Measurements from ENCODE around the gene SLC35A2.
A peak's percentile ranks its signal among the peaks of the same experiment; 100 is the strongest.

The SLC35A2 gene

DNA sequence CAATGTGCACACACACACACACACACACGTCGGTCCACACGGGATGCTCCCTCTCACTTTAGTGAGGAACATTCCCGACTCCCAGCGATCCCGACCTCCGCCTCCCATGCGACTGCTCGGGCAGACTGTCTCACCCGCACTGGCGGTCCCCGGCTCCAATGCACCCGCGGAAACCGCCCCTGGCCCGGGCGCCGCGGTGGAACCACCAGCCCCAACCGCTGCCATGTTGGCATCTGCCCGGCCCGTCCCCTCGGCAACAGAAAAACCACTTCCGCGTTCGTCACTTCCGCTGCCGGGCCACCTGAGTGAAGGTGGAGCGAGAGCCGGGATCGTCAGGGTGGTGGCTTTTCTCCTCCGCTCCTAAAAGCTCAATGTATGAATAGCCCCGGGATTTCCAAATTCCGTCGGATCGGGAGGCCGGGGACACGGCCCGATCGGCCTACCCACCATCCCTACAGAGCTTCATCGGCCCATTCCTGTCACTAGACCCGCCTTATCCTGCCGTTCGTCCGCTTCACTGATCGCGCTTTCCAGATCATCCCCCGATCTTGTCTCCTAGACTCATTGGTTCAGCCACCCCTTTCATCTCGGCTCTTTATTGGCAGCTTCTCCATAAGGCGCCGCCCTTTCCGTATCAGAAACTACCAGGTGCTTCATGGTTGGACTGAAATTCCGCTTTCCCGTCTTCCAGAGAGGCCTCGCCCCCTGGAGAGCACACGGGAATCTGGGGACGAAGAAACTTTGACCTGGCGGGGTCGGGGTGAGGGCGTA lies at the start of gene SLC35A2:
TSS of gene SLC35A2 (minus strand) at position 235 of the 771 bp plus-strand sequence. CDS start at position 225, 10 bp downstream.
- H3K9me3 ChIP-seq (ENCODE audit: control insufficient read depth, low read depth, low read length), result peaks cover 9% of the 10 kb centered on the region
- H3K36me3 ChIP-seq (ENCODE audit: control insufficient read depth, low read depth, low read length), result peaks cover 34% of the 10 kb centered on the region
- H3K4me3 ChIP-seq (ENCODE audit: low read length), result peak within 1 kb of the TSS; percentile 81
- peak within 1 kb of the TSS; percentile 38 for H3K27ac ChIP-seq (ENCODE audit: low read length)
- no peaks in the 10 kb centered on the region for H3K4me1 ChIP-seq (ENCODE audit: control insufficient read depth, low read depth, low read length)
- no peaks in the 10 kb centered on the region for H3K27me3 ChIP-seq (ENCODE audit: control insufficient read depth, insufficient read depth, low read length)
- peak within 1 kb of the TSS; percentile 81 for H3K9ac ChIP-seq (ENCODE audit: low read length)

DNA sequence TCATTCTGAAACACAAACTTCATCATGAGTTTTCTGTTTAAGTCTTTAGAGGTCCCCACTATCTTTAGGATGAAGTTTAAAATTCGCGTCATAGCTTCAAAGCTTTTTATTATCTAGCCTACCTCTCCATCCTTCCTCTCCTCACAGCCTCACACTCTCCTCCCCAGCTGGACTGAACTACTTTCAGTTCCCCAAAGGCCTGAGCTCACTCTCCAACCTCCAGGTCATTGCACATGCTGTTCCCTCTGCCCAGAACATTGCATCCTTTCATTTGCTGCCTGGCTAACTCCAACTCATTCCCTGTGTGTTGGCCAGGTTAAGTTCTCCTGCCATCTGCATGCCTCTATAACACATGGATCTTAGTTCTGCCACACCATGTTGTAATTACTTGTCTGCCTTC lies 48.8 kb upstream of the SLC35A2 start:
- Histone ChIP-seq H3K4me1 (ENCODE audit: control insufficient read depth, low read depth, low read length) (no peaks in the 10 kb centered on the region), H3K4me3 (ENCODE audit: low read length) (no peak overlapping the region), H3K9me3 (ENCODE audit: control insufficient read depth, low read depth, low read length) (peaks cover 11% of the 10 kb centered on the region), H3K27ac (ENCODE audit: low read length) (no peak overlapping the region), H3K36me3 (ENCODE audit: control insufficient read depth, low read depth, low read length) (peaks cover 2% of the 10 kb centered on the region), H3K27me3 (ENCODE audit: control insufficient read depth, insufficient read depth, low read length) (no peaks in the 10 kb centered on the region), H3K9ac (ENCODE audit: low read length) (no peak overlapping the region)

DNA sequence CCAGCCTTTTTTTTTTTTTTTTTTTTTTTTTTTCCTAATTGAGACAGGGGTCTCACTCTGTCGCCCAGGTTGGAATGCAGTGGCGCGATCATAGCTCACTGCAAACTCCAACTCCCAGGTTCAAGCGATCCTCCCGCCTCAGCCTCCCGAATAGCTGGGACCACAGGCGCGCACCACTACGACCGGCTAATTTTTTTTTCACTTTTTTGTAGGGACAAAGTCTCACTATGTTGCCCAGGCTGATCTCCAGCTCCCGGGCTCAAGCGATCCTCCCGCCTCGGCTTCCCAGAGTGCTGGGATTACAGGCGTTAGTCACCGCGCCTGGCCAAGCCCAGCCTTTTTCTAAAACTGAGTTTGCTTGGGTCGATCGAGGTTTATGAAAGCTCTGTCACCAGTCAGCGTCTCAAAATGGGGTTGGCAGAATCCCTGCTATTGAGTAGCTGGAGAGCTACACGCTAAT lies 47.2 kb upstream of the SLC35A2 start:
- H3K36me3 ChIP-seq (ENCODE audit: control insufficient read depth, low read depth, low read length), result peaks cover 11% of the 10 kb centered on the region
- H3K9ac ChIP-seq (ENCODE audit: low read length), result peak overlapping the region; percentile 69
- peaks cover 13% of the 10 kb centered on the region for H3K9me3 ChIP-seq (ENCODE audit: control insufficient read depth, low read depth, low read length)
- no peaks in the 10 kb centered on the region for H3K27me3 ChIP-seq (ENCODE audit: control insufficient read depth, insufficient read depth, low read length)
- peak overlapping the region; percentile 91 for H3K4me3 ChIP-seq (ENCODE audit: low read length)
- H3K4me1 ChIP-seq (ENCODE audit: control insufficient read depth, low read depth, low read length), result no peaks in the 10 kb centered on the region
- H3K27ac ChIP-seq (ENCODE audit: low read length), result no peak overlapping the region

DNA sequence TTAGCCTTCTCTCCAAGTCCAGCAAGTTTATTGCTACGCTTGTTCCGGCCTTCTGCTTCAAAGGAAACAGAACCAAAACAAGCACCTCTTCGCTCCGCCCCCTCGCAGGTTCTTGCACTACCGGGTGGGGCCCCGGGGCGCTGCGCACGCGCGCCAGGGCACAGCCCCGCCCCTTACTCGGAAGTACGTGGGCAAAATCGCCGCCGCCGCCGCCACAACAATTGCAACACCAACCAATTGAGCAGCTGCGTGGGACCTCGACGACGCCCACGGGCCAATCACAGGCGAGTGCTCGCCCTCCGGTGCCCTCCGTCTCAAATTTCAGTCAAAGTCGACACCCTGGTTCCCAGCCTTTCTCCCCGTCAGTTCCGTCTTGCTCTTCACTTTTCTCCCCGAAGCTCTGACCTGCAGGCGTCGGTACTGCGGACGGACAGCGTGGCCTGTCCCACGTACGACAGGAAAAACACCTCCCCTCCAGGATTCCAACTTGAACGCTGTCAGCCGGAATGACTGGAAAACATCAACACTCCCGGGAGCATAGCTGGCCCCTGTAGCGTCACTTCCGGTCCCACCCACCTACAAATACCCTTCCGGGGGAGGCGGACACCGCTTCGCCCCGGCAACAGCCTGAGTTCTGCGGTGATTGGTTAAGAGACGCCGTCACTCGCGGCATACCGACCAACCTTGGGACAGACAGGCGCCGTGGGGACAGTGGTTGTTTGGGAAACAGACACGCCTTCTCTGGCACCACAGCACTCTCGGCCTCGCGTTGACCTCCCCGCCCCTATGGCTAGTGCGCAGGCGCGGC lies 46.6 kb upstream of the SLC35A2 start:
- peak overlapping the region; percentile 91 for H3K4me3 ChIP-seq (ENCODE audit: low read length)
- H3K9me3 ChIP-seq (ENCODE audit: control insufficient read depth, low read depth, low read length), result peaks cover 13% of the 10 kb centered on the region
- peak overlapping the region; percentile 78 for H3K27ac ChIP-seq (ENCODE audit: low read length)
- H3K4me1 ChIP-seq (ENCODE audit: control insufficient read depth, low read depth, low read length), result no peaks in the 10 kb centered on the region
- H3K9ac ChIP-seq (ENCODE audit: low read length), result peak overlapping the region; percentile 61
- H3K27me3 ChIP-seq (ENCODE audit: control insufficient read depth, insufficient read depth, low read length), result no peaks in the 10 kb centered on the region
- H3K36me3 ChIP-seq (ENCODE audit: control insufficient read depth, low read depth, low read length), result peaks cover 11% of the 10 kb centered on the region

DNA sequence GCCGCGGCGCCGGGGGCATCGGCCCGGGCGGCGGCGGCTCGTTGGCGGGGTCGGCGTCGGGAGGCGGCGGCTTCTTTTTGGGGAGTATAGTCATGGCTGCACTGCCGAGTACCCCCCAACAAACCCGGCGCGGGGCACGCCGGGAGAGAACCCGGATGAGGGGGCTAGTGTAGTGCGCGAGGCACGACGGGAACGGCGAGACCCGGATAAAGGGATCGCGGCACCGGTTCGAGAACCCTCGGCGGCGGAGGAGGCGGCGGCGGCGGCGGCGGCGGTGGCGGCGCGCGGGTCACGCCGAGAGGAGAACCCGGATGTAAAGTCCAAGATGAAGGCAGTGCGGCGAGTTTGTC lies 46.0 kb upstream of the SLC35A2 start, which contains the start of gene OTUD5:
TSS of gene OTUD5 (minus strand) at position 131 of the 350 bp plus-strand sequence. CDS start at position 94, 37 bp downstream.
- Histone ChIP-seq H3K9ac (ENCODE audit: low read length) (peak within 1 kb of the TSS; percentile 61), H3K36me3 (ENCODE audit: control insufficient read depth, low read depth, low read length) (peaks cover 11% of the 10 kb centered on the region), H3K27ac (ENCODE audit: low read length) (peak within 1 kb of the TSS; percentile 78), H3K9me3 (ENCODE audit: control insufficient read depth, low read depth, low read length) (peaks cover 13% of the 10 kb centered on the region), H3K27me3 (ENCODE audit: control insufficient read depth, insufficient read depth, low read length) (no peaks in the 10 kb centered on the region), H3K4me1 (ENCODE audit: control insufficient read depth, low read depth, low read length) (no peaks in the 10 kb centered on the region), H3K4me3 (ENCODE audit: low read length) (peak within 1 kb of the TSS; percentile 91)

DNA sequence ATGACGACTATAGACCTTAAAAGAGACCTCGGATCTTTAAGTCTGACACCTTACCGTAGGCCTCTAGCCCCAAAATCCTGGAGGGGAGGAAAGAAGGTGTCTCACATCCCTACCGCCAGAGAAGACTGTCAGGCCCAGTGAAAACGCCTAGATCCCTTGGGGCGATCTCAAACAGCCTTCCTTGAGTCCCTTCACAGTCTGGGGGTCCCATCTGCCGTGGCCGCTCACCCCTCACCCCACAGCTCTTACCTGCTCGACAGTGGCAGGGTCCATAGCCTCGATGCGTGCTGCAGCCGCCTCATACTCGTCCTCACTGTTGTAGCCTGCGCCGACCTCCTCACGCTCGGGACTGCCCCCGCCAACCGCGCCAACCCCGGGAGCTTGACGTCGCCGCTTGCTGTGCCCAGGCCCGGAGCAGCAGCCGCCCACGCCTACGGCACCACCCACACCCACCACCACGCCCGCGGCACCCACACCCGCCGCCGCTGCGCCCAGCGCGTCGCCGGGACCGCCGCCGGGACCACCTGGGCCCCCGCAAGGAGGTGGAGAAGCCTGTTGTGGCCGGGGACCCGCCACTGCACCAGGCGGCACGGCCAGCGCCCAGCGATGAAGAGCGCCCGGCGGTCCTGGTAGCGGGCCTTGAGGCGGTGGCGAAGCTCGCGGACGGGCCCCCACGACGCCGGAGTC lies 45.4 kb upstream of the SLC35A2 start:
- no peak overlapping the region for H3K27ac ChIP-seq (ENCODE audit: low read length)
- H3K4me3 ChIP-seq (ENCODE audit: low read length), result peak overlapping the region; percentile 60
- H3K4me1 ChIP-seq (ENCODE audit: control insufficient read depth, low read depth, low read length), result no peaks in the 10 kb centered on the region
- peak overlapping the region; percentile 60 for H3K9ac ChIP-seq (ENCODE audit: low read length)
- peaks cover 11% of the 10 kb centered on the region for H3K36me3 ChIP-seq (ENCODE audit: control insufficient read depth, low read depth, low read length)
- H3K27me3 ChIP-seq (ENCODE audit: control insufficient read depth, insufficient read depth, low read length), result no peaks in the 10 kb centered on the region
- H3K9me3 ChIP-seq (ENCODE audit: control insufficient read depth, low read depth, low read length), result peaks cover 13% of the 10 kb centered on the region

DNA sequence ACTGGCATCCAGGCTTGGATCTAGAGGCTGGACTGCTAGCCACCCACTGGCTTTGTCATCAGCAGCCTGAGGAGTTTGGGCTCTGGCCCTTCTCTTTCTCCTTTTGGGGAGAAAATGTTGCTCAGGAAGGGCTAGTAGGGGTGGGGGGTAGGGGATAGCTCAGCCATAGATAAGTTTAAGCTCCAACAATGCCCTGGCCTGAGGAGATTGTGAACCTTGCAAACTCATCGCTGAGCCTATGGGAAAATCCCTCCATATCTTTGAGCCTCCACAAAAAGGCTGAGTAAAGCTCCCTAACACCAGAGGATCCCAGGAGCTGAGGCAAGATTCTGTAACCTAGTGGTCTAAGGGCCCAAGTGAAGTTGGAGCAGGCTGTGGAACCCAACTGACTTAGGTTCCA lies 37.1 kb upstream of the SLC35A2 start:
- no peak overlapping the region for H3K9ac ChIP-seq (ENCODE audit: low read length)
- H3K4me1 ChIP-seq (ENCODE audit: control insufficient read depth, low read depth, low read length), result no peaks in the 10 kb centered on the region
- H3K9me3 ChIP-seq (ENCODE audit: control insufficient read depth, low read depth, low read length), result no peaks in the 10 kb centered on the region
- no peak overlapping the region for H3K4me3 ChIP-seq (ENCODE audit: low read length)
- H3K36me3 ChIP-seq (ENCODE audit: control insufficient read depth, low read depth, low read length), result peaks cover 3% of the 10 kb centered on the region
- no peak overlapping the region for H3K27ac ChIP-seq (ENCODE audit: low read length)
- H3K27me3 ChIP-seq (ENCODE audit: control insufficient read depth, insufficient read depth, low read length), result no peaks in the 10 kb centered on the region

DNA sequence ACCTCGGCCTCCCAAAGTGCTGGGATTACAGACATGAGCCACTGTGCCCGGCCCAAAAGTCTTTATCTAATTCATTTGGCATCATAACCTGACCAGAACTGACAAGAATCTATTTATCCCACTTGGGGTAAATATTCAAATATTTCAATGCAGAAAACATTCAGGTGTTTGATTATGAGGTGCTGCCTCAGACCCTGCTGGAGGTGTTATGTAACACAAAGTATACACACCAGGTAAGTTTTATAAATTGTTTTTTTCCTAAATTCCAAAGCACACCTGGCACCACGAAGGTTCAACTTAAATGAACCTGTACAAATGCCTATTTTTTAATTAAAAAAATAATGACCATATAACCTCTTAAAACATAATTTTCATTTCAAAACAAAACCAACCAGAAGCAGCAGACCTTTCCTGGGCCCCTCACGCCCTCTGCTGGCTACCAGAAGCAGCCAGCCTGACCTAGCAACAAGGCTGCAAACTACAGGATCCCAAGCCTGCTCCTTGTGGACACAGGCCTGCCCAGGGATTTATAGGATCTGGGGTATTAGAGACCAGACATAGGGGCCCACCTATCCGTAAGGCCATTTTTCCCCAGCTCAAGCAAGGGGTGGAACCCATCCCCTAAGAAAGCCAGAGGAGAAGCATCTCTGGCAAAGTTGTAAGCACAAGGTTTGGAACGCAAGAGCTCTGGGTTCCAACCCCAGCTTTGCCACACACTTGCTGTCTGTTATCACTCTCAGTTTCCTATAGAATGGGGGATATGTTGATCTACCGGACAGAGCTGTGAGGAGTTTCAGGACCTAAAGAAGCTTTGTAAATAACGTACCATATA lies 34.3 kb upstream of the SLC35A2 start:
- no peaks in the 10 kb centered on the region for H3K27me3 ChIP-seq (ENCODE audit: control insufficient read depth, insufficient read depth, low read length)
- no peak overlapping the region for H3K4me3 ChIP-seq (ENCODE audit: low read length)
- H3K4me1 ChIP-seq (ENCODE audit: control insufficient read depth, low read depth, low read length), result no peaks in the 10 kb centered on the region
- peaks cover 5% of the 10 kb centered on the region for H3K36me3 ChIP-seq (ENCODE audit: control insufficient read depth, low read depth, low read length)
- H3K9ac ChIP-seq (ENCODE audit: low read length), result no peak overlapping the region
- no peak overlapping the region for H3K27ac ChIP-seq (ENCODE audit: low read length)
- H3K9me3 ChIP-seq (ENCODE audit: control insufficient read depth, low read depth, low read length), result no peaks in the 10 kb centered on the region

DNA sequence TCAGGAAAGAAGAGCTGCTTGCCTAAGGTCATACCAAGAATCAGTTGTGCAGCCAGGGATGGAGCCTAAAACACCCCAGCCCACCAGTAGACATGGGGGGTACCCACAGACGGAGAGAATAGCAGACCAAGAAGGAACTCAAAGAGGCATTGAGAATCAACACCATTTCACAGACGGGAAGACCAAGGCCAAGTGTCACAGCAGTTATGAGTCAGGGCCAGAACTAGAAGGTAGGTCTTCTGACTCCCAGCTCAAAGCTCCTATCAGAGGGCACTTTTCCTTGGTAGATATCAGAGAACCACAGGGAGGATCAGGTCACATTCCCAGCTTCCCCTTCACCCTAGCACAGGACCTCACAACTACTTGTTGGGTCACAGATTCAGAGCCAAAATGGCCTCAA lies 31.4 kb upstream of the SLC35A2 start:
- H3K9me3 ChIP-seq (ENCODE audit: control insufficient read depth, low read depth, low read length), result no peaks in the 10 kb centered on the region
- H3K4me3 ChIP-seq (ENCODE audit: low read length), result no peak overlapping the region
- peaks cover 11% of the 10 kb centered on the region for H3K36me3 ChIP-seq (ENCODE audit: control insufficient read depth, low read depth, low read length)
- no peaks in the 10 kb centered on the region for H3K27me3 ChIP-seq (ENCODE audit: control insufficient read depth, insufficient read depth, low read length)
- H3K9ac ChIP-seq (ENCODE audit: low read length), result no peak overlapping the region
- no peak overlapping the region for H3K27ac ChIP-seq (ENCODE audit: low read length)
- peaks cover 3% of the 10 kb centered on the region for H3K4me1 ChIP-seq (ENCODE audit: control insufficient read depth, low read depth, low read length)

DNA sequence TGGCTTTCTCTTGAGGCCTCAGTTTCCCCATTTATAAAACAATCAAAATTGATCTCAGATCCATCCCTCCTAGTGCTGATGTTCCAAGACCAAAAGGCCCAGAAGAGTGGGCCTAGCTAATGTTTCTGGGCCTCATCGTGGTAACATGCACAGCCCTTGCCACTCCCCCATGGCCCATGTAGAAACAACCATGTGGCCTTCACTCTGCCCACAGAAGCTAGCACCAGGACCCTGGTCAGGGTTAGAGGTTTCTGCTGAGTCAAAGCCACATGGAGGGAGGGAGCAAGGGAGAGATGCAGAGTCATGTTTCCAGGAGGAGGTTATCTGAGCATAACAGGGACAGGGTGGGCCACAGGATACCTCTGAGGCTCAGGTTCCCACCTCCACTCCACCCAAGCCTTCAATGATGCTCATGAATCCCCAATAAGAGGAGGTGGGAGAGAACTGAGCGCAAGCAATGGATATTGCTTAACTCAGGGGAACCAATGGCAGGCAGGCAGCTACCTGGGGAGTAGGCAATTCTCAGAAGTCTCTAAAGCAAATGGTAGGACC lies 29.0 kb upstream of the SLC35A2 start:
- Histone ChIP-seq H3K9me3 (ENCODE audit: control insufficient read depth, low read depth, low read length) (no peaks in the 10 kb centered on the region), H3K4me1 (ENCODE audit: control insufficient read depth, low read depth, low read length) (peaks cover 9% of the 10 kb centered on the region), H3K9ac (ENCODE audit: low read length) (no peak overlapping the region), H3K36me3 (ENCODE audit: control insufficient read depth, low read depth, low read length) (peaks cover 11% of the 10 kb centered on the region), H3K27me3 (ENCODE audit: control insufficient read depth, insufficient read depth, low read length) (no peaks in the 10 kb centered on the region), H3K4me3 (ENCODE audit: low read length) (no peak overlapping the region), H3K27ac (ENCODE audit: low read length) (no peak overlapping the region)

All from iPS-18a (cell line).